Panc1 (cell line): ENCODE results near the gene CHDH. TPM values are rescaled to one million over a fixed set of nuclear protein-coding genes. Genes with fewer than 3 reads are reported as not detected.

Experiments used
- ATAC-seq: fragments of 200-7000 bp; cut with Tn5 transposase; 2 replicates; pipeline ENCODE4 v1.9.1; 2020; ENCODE audit warnings: mild to moderate bottlenecking, moderate library complexity
- BruUV-seq: library from RNA; stranded (reverse); fragments of 400-500 nt; replicated peaks from 2 replicates; lab custom pipeline; 2021; lab: Mats Ljungman, UMichigan
- CTCF ChIA-PET: fragments of 300-600 bp; sonication (Branson Sonifier 250); formaldehyde crosslinking; loops from one replicate; lab custom pipeline; 2022; ENCODE audit warnings: antibody characterized with exemption; lab: Charles Lee
- POLR2A ChIA-PET: fragments of 300-600 bp; sonication (Branson Sonifier 250); formaldehyde crosslinking; loops from one replicate; lab custom pipeline; 2022; ENCODE audit warnings: antibody characterized with exemption; lab: Charles Lee
- DNase-seq: peaks from one replicate; pipeline ENCODE4 v3.0.0-alpha.2; 2010; ENCODE audit warnings: low read depth, low spot score
- H3K27ac ChIP-seq: 2 replicates; pipeline ENCODE4 v1.5.1; 2011; ENCODE audit warnings: mild to moderate bottlenecking, low read length, inconsistent platforms
- H3K27me3 ChIP-seq: fragments of 200-500 bp; sonication (Bioruptor generic); 2 replicates; pipeline ENCODE4 v1.6.0; 2014; ENCODE audit warnings: low read length, inconsistent platforms; ENCODE audit not compliant: control insufficient read depth, insufficient read depth
- H3K36me3 ChIP-seq: fragments of 200-500 bp; sonication (Bioruptor generic); 2 replicates; pipeline ENCODE4 v1.5.1; 2014; ENCODE audit warnings: inconsistent platforms, mild to moderate bottlenecking, low read length, moderate library complexity; ENCODE audit not compliant: control insufficient read depth, insufficient read depth
- H3K4me1 ChIP-seq: 2 replicates; pipeline ENCODE4 v1.5.1; 2011; ENCODE audit warnings: inconsistent platforms, mild to moderate bottlenecking, low read length, moderate library complexity; ENCODE audit not compliant: control insufficient read depth, insufficient read depth
- H3K4me3 ChIP-seq, 2 experiments: 2 replicates each; pipeline ENCODE4 v1.5.1; 2011 to 2012; ENCODE audit warnings: low read depth in 2 of 2, low read length in 2 of 2, mild to moderate bottlenecking in 2 of 2, inconsistent platforms in 1 of 2, moderate library complexity in 1 of 2
- H3K9me3 ChIP-seq: fragments of 200-500 bp; sonication (Bioruptor generic); 2 replicates; pipeline ENCODE4 v1.5.1; 2014; ENCODE audit warnings: low read depth, mild to moderate bottlenecking, inconsistent platforms, low read length, moderate library complexity; ENCODE audit not compliant: control insufficient read depth, insufficient read depth
- POLR2AphosphoS5 ChIP-seq: IDR thresholded peaks from 2 replicates; pipeline ENCODE4 v1.6.1; 2012; ENCODE audit warnings: mild to moderate bottlenecking, low read depth, low read length, moderate library complexity
- SIN3A ChIP-seq: IDR thresholded peaks from 2 replicates; pipeline ENCODE4 v1.6.1; 2012; ENCODE audit warnings: low read depth, mild to moderate bottlenecking, low read length, moderate library complexity, borderline replicate concordance; ENCODE audit not compliant: insufficient read depth
- TCF7L2 ChIP-seq: IDR thresholded peaks from 2 replicates; pipeline ENCODE4 v1.6.1; 2011; ENCODE audit warnings: mild to moderate bottlenecking, low read depth, low read length, inconsistent platforms
- in situ Hi-C: cut with HindIII; loops from 2 replicates; pipeline ENCODE4 v1.10.0; 2016; ENCODE audit warnings: low sequenced_read_pairs, low pct_unique_long_range_greater_than_20kb
- intact Hi-C: fragments of 100-400 bp; cut with micrococcal nuclease; formaldehyde crosslinking; loops from one replicate; pipeline ENCODE4 v1.10.0; 2022; ENCODE audit not compliant: unreplicated experiment
- total RNA-seq: library from RNA; stranded (reverse); gene quantifications from one replicate; pipeline ENCODE4 v1.2.1, GENCODE V29; 2021; ENCODE audit not compliant: unreplicated experiment
- TF ChIP-seq, protein P1 (sequence below), 2 experiments: IDR thresholded peaks; 2 replicates each; pipeline ENCODE4 v1.6.1; 2011 to 2012; ENCODE audit warnings: low read depth in 2 of 2, control low read depth in 1 of 2, low read length in 1 of 2, mild to moderate bottlenecking in 1 of 2, moderate library complexity in 1 of 2; ENCODE audit not compliant: insufficient read depth in 1 of 2
- TF ChIP-seq, protein P2 (sequence below): fragments of 450-650 bp; IDR thresholded peaks from 2 replicates; pipeline ENCODE4 v1.5.1; 2017; ENCODE audit warnings: mild to moderate bottlenecking

The CHDH gene
- total RNA-seq, 1 experiment from 2014 or later, result 24.1 TPM

DNA sequence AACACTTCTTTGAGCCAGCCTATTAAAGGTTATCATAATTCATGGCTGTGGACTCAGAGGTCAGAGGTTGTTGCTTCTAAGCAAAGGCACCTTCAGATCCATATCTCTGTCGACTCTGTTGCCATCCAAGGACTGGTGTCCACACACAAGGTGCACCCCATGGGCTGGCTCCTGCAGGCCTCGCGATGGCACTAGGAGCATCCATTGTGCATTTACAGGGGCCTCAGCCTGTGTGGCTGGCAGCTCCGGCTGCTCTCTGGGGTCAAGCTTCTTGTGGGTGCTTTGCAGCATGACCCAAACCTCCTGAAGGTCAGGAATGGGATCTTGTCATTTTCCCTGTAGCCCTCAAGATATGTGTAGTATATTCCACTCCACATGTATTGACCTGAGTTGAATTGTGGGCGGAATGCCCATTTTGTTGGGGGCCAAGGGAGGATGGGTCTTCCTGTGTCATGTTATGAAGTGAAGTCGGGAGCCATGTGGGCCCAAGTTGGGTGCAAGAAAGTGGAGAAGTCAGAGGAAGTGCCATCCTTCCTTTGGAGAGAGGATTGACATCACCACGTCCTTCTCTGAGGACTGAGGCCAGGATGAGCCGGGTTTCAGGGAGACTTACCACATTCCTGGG lies 43.9 kb downstream of the CHDH start:
- TF ChIP-seq, protein P1, sequence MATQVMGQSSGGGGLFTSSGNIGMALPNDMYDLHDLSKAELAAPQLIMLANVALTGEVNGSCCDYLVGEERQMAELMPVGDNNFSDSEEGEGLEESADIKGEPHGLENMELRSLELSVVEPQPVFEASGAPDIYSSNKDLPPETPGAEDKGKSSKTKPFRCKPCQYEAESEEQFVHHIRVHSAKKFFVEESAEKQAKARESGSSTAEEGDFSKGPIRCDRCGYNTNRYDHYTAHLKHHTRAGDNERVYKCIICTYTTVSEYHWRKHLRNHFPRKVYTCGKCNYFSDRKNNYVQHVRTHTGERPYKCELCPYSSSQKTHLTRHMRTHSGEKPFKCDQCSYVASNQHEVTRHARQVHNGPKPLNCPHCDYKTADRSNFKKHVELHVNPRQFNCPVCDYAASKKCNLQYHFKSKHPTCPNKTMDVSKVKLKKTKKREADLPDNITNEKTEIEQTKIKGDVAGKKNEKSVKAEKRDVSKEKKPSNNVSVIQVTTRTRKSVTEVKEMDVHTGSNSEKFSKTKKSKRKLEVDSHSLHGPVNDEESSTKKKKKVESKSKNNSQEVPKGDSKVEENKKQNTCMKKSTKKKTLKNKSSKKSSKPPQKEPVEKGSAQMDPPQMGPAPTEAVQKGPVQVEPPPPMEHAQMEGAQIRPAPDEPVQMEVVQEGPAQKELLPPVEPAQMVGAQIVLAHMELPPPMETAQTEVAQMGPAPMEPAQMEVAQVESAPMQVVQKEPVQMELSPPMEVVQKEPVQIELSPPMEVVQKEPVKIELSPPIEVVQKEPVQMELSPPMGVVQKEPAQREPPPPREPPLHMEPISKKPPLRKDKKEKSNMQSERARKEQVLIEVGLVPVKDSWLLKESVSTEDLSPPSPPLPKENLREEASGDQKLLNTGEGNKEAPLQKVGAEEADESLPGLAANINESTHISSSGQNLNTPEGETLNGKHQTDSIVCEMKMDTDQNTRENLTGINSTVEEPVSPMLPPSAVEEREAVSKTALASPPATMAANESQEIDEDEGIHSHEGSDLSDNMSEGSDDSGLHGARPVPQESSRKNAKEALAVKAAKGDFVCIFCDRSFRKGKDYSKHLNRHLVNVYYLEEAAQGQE (IDR thresholded peaks at IDR 0.05; ENCODE audit: insufficient read depth in 1 of 2, low read depth in 2 of 2, low read length in 1 of 2), result no peak
- TF ChIP-seq SIN3A (no peak), TCF7L2 (no peak)
- TF ChIP-seq, protein P2, sequence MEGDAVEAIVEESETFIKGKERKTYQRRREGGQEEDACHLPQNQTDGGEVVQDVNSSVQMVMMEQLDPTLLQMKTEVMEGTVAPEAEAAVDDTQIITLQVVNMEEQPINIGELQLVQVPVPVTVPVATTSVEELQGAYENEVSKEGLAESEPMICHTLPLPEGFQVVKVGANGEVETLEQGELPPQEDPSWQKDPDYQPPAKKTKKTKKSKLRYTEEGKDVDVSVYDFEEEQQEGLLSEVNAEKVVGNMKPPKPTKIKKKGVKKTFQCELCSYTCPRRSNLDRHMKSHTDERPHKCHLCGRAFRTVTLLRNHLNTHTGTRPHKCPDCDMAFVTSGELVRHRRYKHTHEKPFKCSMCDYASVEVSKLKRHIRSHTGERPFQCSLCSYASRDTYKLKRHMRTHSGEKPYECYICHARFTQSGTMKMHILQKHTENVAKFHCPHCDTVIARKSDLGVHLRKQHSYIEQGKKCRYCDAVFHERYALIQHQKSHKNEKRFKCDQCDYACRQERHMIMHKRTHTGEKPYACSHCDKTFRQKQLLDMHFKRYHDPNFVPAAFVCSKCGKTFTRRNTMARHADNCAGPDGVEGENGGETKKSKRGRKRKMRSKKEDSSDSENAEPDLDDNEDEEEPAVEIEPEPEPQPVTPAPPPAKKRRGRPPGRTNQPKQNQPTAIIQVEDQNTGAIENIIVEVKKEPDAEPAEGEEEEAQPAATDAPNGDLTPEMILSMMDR, result no peak
- no peak overlapping the region for H3K27ac ChIP-seq
- peaks cover 11% of the 10 kb centered on the region for H3K4me1 ChIP-seq
- CTCF ChIA-PET, result no interaction called here
- no peaks in the 10 kb centered on the region for H3K27me3 ChIP-seq
- no peak for ATAC-seq
- in situ Hi-C loops (no loop called here), intact Hi-C loops (no loop called here)
- BruUV-seq, result no TSS peak
- POLR2A ChIA-PET, result no interaction called here
- DNase-seq, result no peak
- no peak overlapping the region for H3K4me3 ChIP-seq
- no peaks in the 10 kb centered on the region for H3K9me3 ChIP-seq
- H3K36me3 ChIP-seq, result no peaks in the 10 kb centered on the region

DNA sequence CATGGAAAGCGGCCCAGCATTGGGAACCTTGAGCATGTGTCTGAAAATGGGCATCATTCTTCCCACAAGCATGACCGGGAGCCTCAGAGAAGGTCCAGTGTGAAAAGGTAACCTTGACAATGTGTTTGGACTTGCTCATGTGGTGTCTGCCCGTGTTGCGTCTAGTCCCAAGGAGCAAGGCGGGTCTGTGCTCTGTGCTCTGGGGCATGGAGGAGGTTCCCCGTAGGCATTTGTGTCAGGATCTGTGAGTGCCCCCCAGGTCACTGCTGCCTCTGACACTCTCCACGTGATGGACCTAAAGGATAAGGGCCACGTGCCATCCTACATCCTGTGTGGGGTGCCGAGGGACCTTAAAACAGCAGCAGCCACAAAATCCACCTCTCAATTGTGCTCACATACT lies 44.9 kb downstream of the CHDH start:
- TF ChIP-seq, protein P1 (IDR thresholded peaks at IDR 0.05; ENCODE audit: insufficient read depth in 1 of 2, low read depth in 2 of 2, low read length in 1 of 2), result no peak
- TF ChIP-seq TCF7L2 (no peak), POLR2AphosphoS5 (no peak), SIN3A (no peak)
- TF ChIP-seq, protein P2, result no peak
- no peaks in the 10 kb centered on the region for H3K36me3 ChIP-seq
- no peak overlapping the region for H3K27ac ChIP-seq
- in situ Hi-C loops, result no loop called here
- no peaks in the 10 kb centered on the region for H3K27me3 ChIP-seq
- ATAC-seq (no peak), DNase-seq (no peak)
- intact Hi-C loops, result no loop called here
- H3K4me3 ChIP-seq, result no peak overlapping the region
- H3K9me3 ChIP-seq, result no peaks in the 10 kb centered on the region
- ChIA-PET POLR2A (no interaction called here), CTCF (no interaction called here)
- peaks cover 11% of the 10 kb centered on the region for H3K4me1 ChIP-seq
- no TSS peak for BruUV-seq
